SK-N-SH (cell line): ENCODE data around the gene CUX1. TPM values are rescaled to one million over a fixed set of nuclear protein-coding genes. Genes with fewer than 3 reads are reported as not detected.

Source experiments
- CTCF ChIA-PET: fragments of 300-600, 350-600 bp; formaldehyde crosslinking; extraction: SDS; loops from one replicate; lab custom pipeline; 2021; lab: Yijun Ruan, JAX
- POLR2A ChIA-PET: fragments of 350-600 bp; sonication (Branson Sonifier 250); formaldehyde crosslinking; extraction: SDS; loops from one replicate; lab custom pipeline; 2020; ENCODE audit warnings: antibody characterized with exemption, inconsistent platforms; lab: Yijun Ruan, JAX
- DNase-seq: peaks from one replicate; pipeline ENCODE4 v3.0.0; 2012
- H2AFZ ChIP-seq: fragments of 200-600 bp; sonication (generic); 2 replicates; pipeline ENCODE4 v1.8.1; 2016; ENCODE audit warnings: antibody characterized with exemption, mild to moderate bottlenecking, low read depth
- H3F3A ChIP-seq: fragments of 200-600 bp; sonication (generic); replicated peaks from 2 replicates; pipeline ENCODE3; 2016; ENCODE audit warnings: antibody characterized with exemption, mild to moderate bottlenecking; ENCODE audit not compliant: insufficient read depth
- H3K27ac ChIP-seq, 2 experiments: fragments of 200-500 bp in 1 of 2; fragments of 200-600 bp in 1 of 2; sonication (Bioruptor generic) in 1 of 2; sonication (generic), shearing (Covaris generic) in 1 of 2; 2 replicates each; pipeline versions ENCODE4 v1.5.1 to v1.6.1; 2014 to 2016; ENCODE audit warnings: low read depth in 2 of 2, inconsistent platforms in 1 of 2, low read length in 1 of 2, mild to moderate bottlenecking in 1 of 2, mixed read lengths in 1 of 2
- H3K27me3 ChIP-seq: fragments of 200-600 bp; sonication (generic), shearing (Covaris generic); 2 replicates; pipeline ENCODE4 v1.6.1; 2016; ENCODE audit warnings: mixed run types; ENCODE audit not compliant: insufficient read depth
- H3K36me3 ChIP-seq, 2 experiments: fragments of 200-500 bp in 1 of 2; fragments of 200-600 bp in 1 of 2; sonication (Bioruptor generic) in 1 of 2; sonication (generic) in 1 of 2; replicated peaks in 1 of 2; 2 replicates each; pipeline versions ENCODE3 to v1.5.1; 2014 to 2016; ENCODE audit warnings: low read length in 1 of 2, mild to moderate bottlenecking in 1 of 2; ENCODE audit not compliant: insufficient read depth in 2 of 2, control insufficient read depth in 1 of 2
- H3K4me1 ChIP-seq, 2 experiments: fragments of 200-500 bp in 1 of 2; fragments of 200-600 bp in 1 of 2; sonication (Bioruptor generic) in 1 of 2; sonication (generic), shearing (Covaris generic) in 1 of 2; 2 replicates each; pipeline versions ENCODE4 v1.5.1 to v1.6.1; 2014 to 2016; ENCODE audit warnings: low read depth in 1 of 2, low read length in 1 of 2, mixed run types in 1 of 2; ENCODE audit not compliant: insufficient read depth in 2 of 2, control insufficient read depth in 1 of 2
- H3K4me2 ChIP-seq: fragments of 200-600 bp; sonication (generic), shearing (Covaris generic); 2 replicates; pipeline ENCODE4 v1.6.1; 2017; ENCODE audit warnings: mixed run types
- H3K4me3 ChIP-seq, 2 experiments: fragments of 200-500 bp in 1 of 2; fragments of 200-600 bp in 1 of 2; sonication (Bioruptor generic) in 1 of 2; sonication (generic), shearing (Covaris generic) in 1 of 2; 2 replicates each; pipeline versions ENCODE4 v1.5.1 to v1.8.1; 2014 to 2016; ENCODE audit warnings: low read depth in 2 of 2, inconsistent platforms in 1 of 2, low read length in 1 of 2, mild to moderate bottlenecking in 1 of 2, mixed read lengths in 1 of 2, moderate library complexity in 1 of 2
- H3K79me2 ChIP-seq: fragments of 200-600 bp; sonication (generic); 2 replicates; pipeline ENCODE4 v1.8.1; 2017; ENCODE audit warnings: mild to moderate bottlenecking; ENCODE audit not compliant: insufficient read depth
- H3K9ac ChIP-seq: fragments of 200-600 bp; sonication (generic); 2 replicates; pipeline ENCODE4 v1.6.1; 2017; ENCODE audit warnings: mixed run types
- H3K9me2 ChIP-seq: fragments of 200-600 bp; sonication (generic); 2 replicates; pipeline ENCODE4 v1.6.1; 2017; ENCODE audit warnings: mixed run types
- H3K9me3 ChIP-seq: fragments of 200-600 bp; sonication (generic); 2 replicates; pipeline ENCODE4 v1.6.1; 2017; ENCODE audit warnings: mixed run types, mild to moderate bottlenecking, moderate library complexity
- H4K20me1 ChIP-seq: fragments of 200-600 bp; sonication (generic); 2 replicates; pipeline ENCODE4 v1.6.1; 2017; ENCODE audit warnings: mild to moderate bottlenecking, mixed run types; ENCODE audit not compliant: insufficient read depth
- CHD2 ChIP-seq: fragments of 150-350 bp; IDR thresholded peaks from 2 replicates; pipeline ENCODE4 v1.6.1; 2018; ENCODE audit warnings: low read length; ENCODE audit not compliant: partially characterized antibody
- CTCF ChIP-seq: fragments of 200-600 bp; sonication (generic); IDR thresholded peaks from 2 replicates; pipeline ENCODE4 v1.6.1; 2017; ENCODE audit warnings: antibody characterized with exemption, mild to moderate bottlenecking, moderate library complexity
- ELF1 ChIP-seq: IDR thresholded peaks from 2 replicates; pipeline ENCODE4 v1.4.0; 2012
- FOSL2 ChIP-seq: IDR thresholded peaks from 2 replicates; pipeline ENCODE4 v1.4.0; 2012; ENCODE audit warnings: low read depth, mild to moderate bottlenecking, moderate library complexity, borderline replicate concordance
- FOXM1 ChIP-seq: IDR thresholded peaks from 2 replicates; pipeline ENCODE4 v1.4.0; 2012; ENCODE audit warnings: low read depth, mild to moderate bottlenecking
- JUND ChIP-seq: IDR thresholded peaks from 2 replicates; pipeline ENCODE4 v1.4.0; 2012
- MAX ChIP-seq: IDR thresholded peaks from 2 replicates; pipeline ENCODE4 v1.4.0; 2012; ENCODE audit warnings: low read depth
- MEF2A ChIP-seq: IDR thresholded peaks from 2 replicates; pipeline ENCODE4 v1.4.0; 2012; ENCODE audit warnings: low read depth, borderline replicate concordance
- NRF1 ChIP-seq: IDR thresholded peaks from 2 replicates; pipeline ENCODE4 v1.6.1; 2012; ENCODE audit warnings: low read depth, mild to moderate bottlenecking, low read length
- PBX3 ChIP-seq: IDR thresholded peaks from 2 replicates; pipeline ENCODE4; 2012
- POLR2AphosphoS5 ChIP-seq: IDR thresholded peaks from 2 replicates; pipeline ENCODE4 v1.6.1; 2012; ENCODE audit warnings: low read depth, low read length
- RCOR1 ChIP-seq: fragments of 150-350 bp; IDR thresholded peaks from 2 replicates; pipeline ENCODE4 v1.6.1; 2017; ENCODE audit warnings: antibody characterized with exemption, low read length
- RXRA ChIP-seq: IDR thresholded peaks from 2 replicates; pipeline ENCODE4 v1.4.0; 2012; ENCODE audit warnings: low read depth, mild to moderate bottlenecking, borderline replicate concordance
- YY1 ChIP-seq: IDR thresholded peaks from 2 replicates; pipeline ENCODE4 v1.4.0; 2012; ENCODE audit warnings: low read depth, mild to moderate bottlenecking
- ZBTB33 ChIP-seq: IDR thresholded peaks from 2 replicates; pipeline ENCODE4 v1.4.0; 2012; ENCODE audit warnings: low read depth, borderline replicate concordance
- WGBS: methylation state at CpG from one replicate; pipeline ENCODE4 v1.1.6; 2017; ENCODE audit warnings: low lambda C conversion rate; 5-methylcytosine and 5-hydroxymethylcytosine counted together
- polyA plus RNA-seq, 3 experiments: library from polyadenylated mRNA; depleted of rRNA; stranded (reverse); fragments of >200 nt; gene quantifications; 2 replicates each; pipeline ENCODE4 v1.2.3, GENCODE V29; 2012

The CUX1 gene
- polyA plus RNA-seq, 1 of the 3 experiments (the other 2 are of a cell fraction): 68.6 TPM

GRCh38 chr7:102193806-102194205 lies 376.4 kb downstream of the CUX1 start:
- Histone ChIP-seq H3K4me2 (no peak overlapping the region), H3K36me3 (peaks cover 29 to 42% of the 10 kb centered on the region in 2 experiments), H3K4me3 (no peak overlapping the region), H3K9me2 (no peaks in the 10 kb centered on the region), H3K27me3 (no peaks in the 10 kb centered on the region), H3F3A (peaks cover 3% of the 10 kb centered on the region), H3K9ac (no peak overlapping the region), H3K79me2 (no peaks in the 10 kb centered on the region), H4K20me1 (no peaks in the 10 kb centered on the region), H3K27ac (no peak overlapping the region), H3K4me1 (peaks cover 0 to 11% of the 10 kb centered on the region in 2 experiments; a peak in 1 of 4 replicates), H3K9me3 (no peaks in the 10 kb centered on the region), H2AFZ (no peak overlapping the region)
- DNase-seq: no peak
- 78% methylated on average over 8 of the region's 8 CpGs for WGBS
- CTCF ChIA-PET: no interaction called here
- POLR2A ChIA-PET: no interaction called here
- no peak for TF ChIP-seq YY1
- TF ChIP-seq FOXM1: no peak
- TF ChIP-seq FOSL2: peak; percentile 60; the same call in 1 of the 2 replicates
- no peak for TF ChIP-seq POLR2AphosphoS5

- Histone ChIP-seq H3K4me2 (no peak overlapping the region), H3K4me3 (no peak overlapping the region), H3K9me3 (no peaks in the 10 kb centered on the region), H3K4me1 (peaks cover 0 to 8% of the 10 kb centered on the region in 2 experiments; a peak in 1 of 4 replicates), H3K27ac (no peak overlapping the region), H3F3A (peaks cover 3% of the 10 kb centered on the region), H3K27me3 (no peaks in the 10 kb centered on the region), H3K79me2 (no peaks in the 10 kb centered on the region), H4K20me1 (no peaks in the 10 kb centered on the region), H3K9me2 (no peaks in the 10 kb centered on the region), H3K9ac (no peak overlapping the region), H2AFZ (no peak overlapping the region), H3K36me3 (peaks cover 38 to 47% of the 10 kb centered on the region in 2 experiments)
- ChIA-PET POLR2A (no interaction called here), CTCF (no interaction called here)
- TF ChIP-seq MAX: no peak
- no peak for TF ChIP-seq FOSL2
- TF ChIP-seq NRF1: no peak
- no peak for TF ChIP-seq ZBTB33
- no peak for TF ChIP-seq CTCF
- no peak for TF ChIP-seq MEF2A
- TF ChIP-seq RCOR1: no peak
- no peak for TF ChIP-seq JUND
- no peak for TF ChIP-seq RXRA
- TF ChIP-seq ELF1: no peak
- TF ChIP-seq POLR2AphosphoS5: no peak
- no peak for TF ChIP-seq CHD2
- TF ChIP-seq PBX3: no peak
- no peak for DNase-seq
- WGBS: 95% methylated on average over 34 of the region's 34 CpGs
Observed at GRCh38 chr7:102195361-102195760, 377.9 kb downstream of the CUX1 start.
